ENCODE results near the gene LFNG.
"Not testable (repeated sequence)": the region's sequence is repeated elsewhere in the genome, so short reads cannot be mapped to it uniquely, and the experiment has no call there.

DNA sequence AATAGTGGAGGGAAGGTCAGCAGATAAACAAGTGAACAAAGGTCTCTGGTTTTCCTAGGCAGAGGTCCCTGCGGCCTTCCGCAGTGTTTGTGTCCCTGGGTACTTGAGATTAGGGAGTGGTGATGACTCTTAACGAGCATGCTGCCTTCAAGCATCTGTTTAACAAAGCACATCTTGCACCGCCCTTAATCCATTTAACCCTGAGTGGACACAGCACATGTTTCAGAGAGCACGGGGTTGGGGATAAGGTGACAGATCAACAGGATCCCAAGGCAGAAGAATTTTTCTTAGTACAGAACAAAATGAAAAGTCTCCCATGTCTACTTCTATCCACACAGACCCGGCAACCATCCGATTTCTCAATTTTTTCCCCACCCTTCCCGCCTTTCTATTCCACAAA is 14.0 kb downstream of the LFNG start:
- not testable (repeated sequence) for TF ChIP-seq POLR2A (IDR thresholded peaks at IDR 0.05)
- TF ChIP-seq, protein P1, sequence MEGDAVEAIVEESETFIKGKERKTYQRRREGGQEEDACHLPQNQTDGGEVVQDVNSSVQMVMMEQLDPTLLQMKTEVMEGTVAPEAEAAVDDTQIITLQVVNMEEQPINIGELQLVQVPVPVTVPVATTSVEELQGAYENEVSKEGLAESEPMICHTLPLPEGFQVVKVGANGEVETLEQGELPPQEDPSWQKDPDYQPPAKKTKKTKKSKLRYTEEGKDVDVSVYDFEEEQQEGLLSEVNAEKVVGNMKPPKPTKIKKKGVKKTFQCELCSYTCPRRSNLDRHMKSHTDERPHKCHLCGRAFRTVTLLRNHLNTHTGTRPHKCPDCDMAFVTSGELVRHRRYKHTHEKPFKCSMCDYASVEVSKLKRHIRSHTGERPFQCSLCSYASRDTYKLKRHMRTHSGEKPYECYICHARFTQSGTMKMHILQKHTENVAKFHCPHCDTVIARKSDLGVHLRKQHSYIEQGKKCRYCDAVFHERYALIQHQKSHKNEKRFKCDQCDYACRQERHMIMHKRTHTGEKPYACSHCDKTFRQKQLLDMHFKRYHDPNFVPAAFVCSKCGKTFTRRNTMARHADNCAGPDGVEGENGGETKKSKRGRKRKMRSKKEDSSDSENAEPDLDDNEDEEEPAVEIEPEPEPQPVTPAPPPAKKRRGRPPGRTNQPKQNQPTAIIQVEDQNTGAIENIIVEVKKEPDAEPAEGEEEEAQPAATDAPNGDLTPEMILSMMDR (IDR thresholded peaks at IDR 0.05), result not testable (repeated sequence)

Measured in upper lobe of left lung (tissue), 4 donors.